K562 (cell line): ENCODE results near the gene BOD1L1. TPM values are rescaled to one million over a fixed set of nuclear protein-coding genes. Genes with fewer than 3 reads are reported as not detected.

ENCODE experiments used
- ATF6 ChIP-seq: sonication (generic); formaldehyde crosslinking; IDR thresholded peaks from 2 replicates; pipeline ENCODE4 v1.4.0; 2020; ENCODE audit warnings: mild to moderate bottlenecking, missing genetic modification reagents
- FOXP4 ChIP-seq: sonication (generic); formaldehyde crosslinking; IDR thresholded peaks from 2 replicates; pipeline ENCODE4 v1.8.0; 2022; ENCODE audit warnings: mild to moderate bottlenecking, missing genetic modification reagents, borderline replicate concordance
- MCM2 ChIP-seq: fragments of 450-650 bp; IDR thresholded peaks from 2 replicates; pipeline ENCODE4 v1.6.1; 2017; ENCODE audit warnings: low read depth, mild to moderate bottlenecking
- OTX1 ChIP-seq: fragments of 450-650 bp; formaldehyde crosslinking; IDR thresholded peaks from 2 replicates; pipeline ENCODE4 v1.4.0; 2022; ENCODE audit warnings: mild to moderate bottlenecking
- SFPQ ChIP-seq: fragments of 200-400 bp; formaldehyde crosslinking; IDR thresholded peaks from 2 replicates; pipeline ENCODE4 v1.6.1; 2017; ENCODE audit warnings: mild to moderate bottlenecking, low read depth, low read length, moderate library complexity
- polyA plus RNA-seq, 8 experiments: library from polyadenylated mRNA; depleted of rRNA in 4 of 8; stranded (reverse) in 5 of 8; unstranded in 3 of 8; fragments of >200 nt; fragmentation: Nextera tagmentation in 2 of 8; fragmentation: Illumina TruSeq in 1 of 8; extraction: Ambion mirVana in 2 of 8; extraction: Trizol in 1 of 8; gene quantifications; 2 replicates each; pipeline versions ENCODE4 v1.2.1 to v1.2.3, GENCODE V29; 2011 to 2014; ENCODE audit warnings: inconsistent platforms in 1 of 8, missing spikeins in 1 of 8
- total RNA-seq, 7 experiments: library from RNA; depleted of rRNA in 6 of 7; stranded (reverse); fragments of >200 nt in 6 of 7; fragmentation: Illumina TruSeq in 2 of 7; extraction: Trizol in 2 of 7; gene quantifications; 2 replicates each; pipeline versions ENCODE4 v1.2.1 to v1.2.3, GENCODE V29; 2011 to 2021; ENCODE audit warnings: low replicate concordance in 1 of 7

Gene BOD1L1
- total and polyA plus RNA-seq, 9 of the 15 experiments (the other 6 are each of a cell fraction or from before 2014, with no cell fraction given): 4.8 to 23.2 (median 17.7) TPM

- no peak for TF ChIP-seq ATF6
- TF ChIP-seq SFPQ: no peak
- no peak for TF ChIP-seq MCM2
- TF ChIP-seq FOXP4 (CRISPR knock-in tag): no peak
- no peak for TF ChIP-seq OTX1
These were observed 25.7 kb downstream of the BOD1L1 start (continued) for GRCh38 chr4:13601848-13602247.
